D721Med (cell line): ENCODE data around the gene NUFIP2.

Source experiments
- DNase-seq: peaks from one replicate; pipeline ENCODE4 v3.0.0; 2011; ENCODE audit warnings: low spot score; ENCODE audit not compliant: insufficient read length
- FAIRE-seq: peaks from 2 replicates; lab custom pipeline; 2011; peaks lifted over from hg19 to GRCh38; lab: Jason Lieb, UNC
- TF ChIP-seq, protein P1 (sequence below): IDR thresholded peaks from 2 replicates; pipeline ENCODE4 v1.5.1; 2012; ENCODE audit warnings: mild to moderate bottlenecking, control low read depth; ENCODE audit not compliant: insufficient read depth; ENCODE audit errors: missing control alignments

The NUFIP2 gene

GRCh38 chr17:29326023-29326813, 32.3 kb upstream of the NUFIP2 start:
- TF ChIP-seq, protein P1, sequence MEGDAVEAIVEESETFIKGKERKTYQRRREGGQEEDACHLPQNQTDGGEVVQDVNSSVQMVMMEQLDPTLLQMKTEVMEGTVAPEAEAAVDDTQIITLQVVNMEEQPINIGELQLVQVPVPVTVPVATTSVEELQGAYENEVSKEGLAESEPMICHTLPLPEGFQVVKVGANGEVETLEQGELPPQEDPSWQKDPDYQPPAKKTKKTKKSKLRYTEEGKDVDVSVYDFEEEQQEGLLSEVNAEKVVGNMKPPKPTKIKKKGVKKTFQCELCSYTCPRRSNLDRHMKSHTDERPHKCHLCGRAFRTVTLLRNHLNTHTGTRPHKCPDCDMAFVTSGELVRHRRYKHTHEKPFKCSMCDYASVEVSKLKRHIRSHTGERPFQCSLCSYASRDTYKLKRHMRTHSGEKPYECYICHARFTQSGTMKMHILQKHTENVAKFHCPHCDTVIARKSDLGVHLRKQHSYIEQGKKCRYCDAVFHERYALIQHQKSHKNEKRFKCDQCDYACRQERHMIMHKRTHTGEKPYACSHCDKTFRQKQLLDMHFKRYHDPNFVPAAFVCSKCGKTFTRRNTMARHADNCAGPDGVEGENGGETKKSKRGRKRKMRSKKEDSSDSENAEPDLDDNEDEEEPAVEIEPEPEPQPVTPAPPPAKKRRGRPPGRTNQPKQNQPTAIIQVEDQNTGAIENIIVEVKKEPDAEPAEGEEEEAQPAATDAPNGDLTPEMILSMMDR = no peak
- DNase-seq (no peak), FAIRE-seq (no peak)

DNA sequence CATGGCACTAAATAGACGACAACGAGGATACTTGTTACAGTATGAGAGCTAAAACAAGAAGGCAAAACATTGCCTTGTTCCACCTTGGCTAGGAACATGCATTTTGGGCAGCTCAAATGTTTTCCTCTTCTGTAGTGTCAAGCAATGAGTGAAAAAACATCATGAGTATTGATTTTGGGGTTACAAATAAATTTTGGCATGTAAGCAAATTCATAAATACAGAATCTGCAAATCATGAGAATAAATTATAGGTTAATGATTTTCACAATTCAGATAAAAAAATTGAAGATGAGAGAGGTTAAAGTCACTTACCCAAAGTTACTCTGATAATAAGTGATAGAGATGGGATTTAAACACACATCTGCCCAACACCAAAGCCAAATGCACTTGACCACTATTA, 28.4 kb upstream of the NUFIP2 start:
- DNase-seq (no peak), FAIRE-seq (no peak)
- TF ChIP-seq, protein P1 = no peak

DNA sequence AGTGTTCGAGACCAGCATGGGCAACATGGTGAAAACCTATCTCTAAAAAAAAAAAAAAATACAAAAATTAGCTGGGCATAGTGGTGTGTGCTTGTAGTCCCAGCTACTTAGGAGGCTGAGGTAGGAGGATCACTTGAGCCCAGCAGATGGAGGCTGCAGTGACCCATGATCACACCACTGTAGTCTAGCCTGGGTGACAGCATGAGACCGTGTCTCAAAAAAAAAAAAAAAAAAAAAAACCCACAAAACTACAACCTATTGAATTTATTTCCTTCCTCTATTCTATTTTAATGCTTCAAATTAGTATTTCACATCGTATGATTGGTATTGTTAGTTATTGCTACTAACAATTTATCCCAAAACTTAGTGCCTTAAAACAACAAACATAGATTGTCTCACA, 9.4 kb upstream of the NUFIP2 start:
- TF ChIP-seq, protein P1 = no peak
- no peak for FAIRE-seq
- no peak for DNase-seq

DNA sequence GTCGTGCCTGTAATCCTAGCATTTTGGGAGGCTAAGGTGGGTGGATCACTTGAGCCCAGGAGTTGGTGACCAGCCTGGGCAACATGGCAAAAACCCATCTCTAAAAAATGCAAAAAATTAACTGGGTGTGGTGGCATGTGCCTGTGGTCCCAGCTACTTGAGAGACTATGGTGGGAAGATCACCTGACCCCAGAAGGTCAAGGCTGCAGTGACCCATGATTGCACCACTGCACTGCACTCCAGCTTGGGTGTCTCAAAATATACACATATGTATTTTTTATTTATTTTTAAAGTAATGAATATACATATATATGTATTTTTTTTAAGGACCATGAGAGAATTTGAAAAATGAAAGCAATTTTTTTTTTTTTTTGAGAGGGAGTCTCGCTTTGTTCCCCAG, 5.1 kb upstream of the NUFIP2 start:
- DNase-seq = no peak
- no peak for FAIRE-seq
- TF ChIP-seq, protein P1 = no peak

- DNase-seq (no peak), FAIRE-seq (no peak)
- TF ChIP-seq, protein P1 = no peak
These were observed 1.5 kb upstream of the NUFIP2 start for GRCh38 chr17:29295420-29295819.

DNA sequence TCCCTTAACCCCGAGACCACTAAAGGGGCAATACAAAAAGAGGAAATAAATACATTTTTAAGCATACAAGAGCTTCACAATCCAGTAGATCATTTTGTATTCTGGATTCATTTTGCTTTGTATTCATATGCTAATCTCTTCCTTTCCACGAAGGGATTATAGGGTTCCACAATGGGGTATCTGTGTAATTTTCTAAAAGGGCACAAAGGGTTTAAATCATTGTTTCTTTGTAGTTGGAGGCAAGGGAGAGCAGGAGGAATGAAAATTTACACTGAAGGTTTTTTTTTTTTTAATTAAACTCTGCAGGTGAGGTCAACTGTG, 592 bp upstream of the NUFIP2 start:
- no peak for FAIRE-seq
- DNase-seq = no peak
- TF ChIP-seq, protein P1 = no peak
